Measurements from ENCODE around the gene IL1R1. TPM values are rescaled to one million over a fixed set of nuclear protein-coding genes. Genes with fewer than 3 reads are reported as not detected.

Gene IL1R1
- total RNA-seq, 1 donor from 2014 or later: 1.0 TPM

DNA sequence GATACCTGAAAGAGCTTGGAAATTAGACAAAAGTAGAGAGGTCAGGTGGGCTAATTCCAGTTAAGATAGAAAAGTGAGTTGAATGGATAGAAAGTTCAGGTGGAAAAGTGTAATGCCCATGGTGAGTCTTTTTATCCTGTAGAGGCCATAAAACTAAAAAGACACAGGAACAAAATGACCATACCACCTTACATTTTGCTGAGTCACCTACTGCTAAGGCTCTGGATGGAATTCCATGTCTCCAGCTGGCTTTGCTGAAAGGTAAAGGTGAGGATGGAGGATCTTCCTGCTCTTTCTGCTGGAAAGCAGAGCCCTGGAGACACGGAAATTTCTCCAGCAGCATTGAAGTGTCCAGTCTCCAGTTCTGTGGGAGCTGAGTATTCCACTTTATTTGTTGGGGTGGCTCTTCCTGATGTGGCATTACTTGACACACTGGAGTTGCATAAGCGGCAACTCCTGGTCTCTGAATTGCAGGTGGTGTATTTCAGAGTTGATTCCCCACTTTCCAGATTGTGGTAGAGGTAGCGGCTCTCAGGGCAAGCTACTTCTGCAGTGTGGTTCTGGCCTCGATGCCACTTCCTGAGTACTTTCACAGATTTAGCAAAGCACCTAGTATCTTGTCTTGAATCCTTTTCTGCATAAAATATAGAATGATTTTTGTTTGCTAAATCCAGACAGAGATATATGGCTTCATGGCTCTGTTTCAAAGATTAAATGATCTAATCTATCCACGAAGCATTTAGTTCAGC lies 55.0 kb downstream of the IL1R1 start:
- no peak for TF ChIP-seq CTCF (IDR thresholded peaks at IDR 0.05; ENCODE audit: unreplicated experiment)
- peaks cover 1% of the 10 kb centered on the region for H3K27me3 Mint-ChIP-seq (ENCODE audit: unreplicated experiment)
- H3K4me1 Mint-ChIP-seq (ENCODE audit: unreplicated experiment): no peaks in the 10 kb centered on the region
- no peak for DNase-seq (ENCODE audit: low spot score)
- no peak overlapping the region for H3K4me3 Mint-ChIP-seq (ENCODE audit: unreplicated experiment)
- H3K27ac Mint-ChIP-seq (ENCODE audit: unreplicated experiment): no peak overlapping the region
- no peaks in the 10 kb centered on the region for H3K36me3 Mint-ChIP-seq (ENCODE audit: low read depth, unreplicated experiment)
- no peaks in the 10 kb centered on the region for H3K9me3 Mint-ChIP-seq (ENCODE audit: unreplicated experiment)

DNA sequence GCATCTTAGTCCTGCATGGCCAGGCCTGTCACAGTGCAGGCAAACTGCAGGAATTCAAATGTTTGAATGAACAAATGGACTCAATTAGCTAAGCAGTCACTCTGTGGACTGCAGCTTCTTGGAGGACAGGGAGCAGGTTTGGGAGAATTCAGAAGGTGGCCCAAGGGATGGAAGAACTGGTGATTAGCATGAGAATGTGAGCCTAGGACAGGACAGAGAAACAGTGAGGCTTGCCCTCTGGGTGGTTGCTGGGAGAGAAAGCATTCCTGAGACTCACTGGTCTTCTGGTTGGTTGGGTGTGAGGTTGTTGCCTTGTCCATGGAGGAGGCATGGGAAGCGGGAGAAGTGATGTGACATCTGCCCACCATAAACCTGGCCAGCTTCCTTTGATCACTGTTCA lies 58.0 kb downstream of the IL1R1 start:
- no peaks in the 10 kb centered on the region for H3K9me3 Mint-ChIP-seq (ENCODE audit: unreplicated experiment)
- TF ChIP-seq CTCF (IDR thresholded peaks at IDR 0.05; ENCODE audit: unreplicated experiment): no peak
- H3K4me3 Mint-ChIP-seq (ENCODE audit: unreplicated experiment): no peak overlapping the region
- no peak overlapping the region for H3K27ac Mint-ChIP-seq (ENCODE audit: unreplicated experiment)
- H3K36me3 Mint-ChIP-seq (ENCODE audit: low read depth, unreplicated experiment): no peaks in the 10 kb centered on the region
- no peak for DNase-seq (ENCODE audit: low spot score)
- H3K4me1 Mint-ChIP-seq (ENCODE audit: unreplicated experiment): no peaks in the 10 kb centered on the region
- H3K27me3 Mint-ChIP-seq (ENCODE audit: unreplicated experiment): peaks cover 2% of the 10 kb centered on the region

DNA sequence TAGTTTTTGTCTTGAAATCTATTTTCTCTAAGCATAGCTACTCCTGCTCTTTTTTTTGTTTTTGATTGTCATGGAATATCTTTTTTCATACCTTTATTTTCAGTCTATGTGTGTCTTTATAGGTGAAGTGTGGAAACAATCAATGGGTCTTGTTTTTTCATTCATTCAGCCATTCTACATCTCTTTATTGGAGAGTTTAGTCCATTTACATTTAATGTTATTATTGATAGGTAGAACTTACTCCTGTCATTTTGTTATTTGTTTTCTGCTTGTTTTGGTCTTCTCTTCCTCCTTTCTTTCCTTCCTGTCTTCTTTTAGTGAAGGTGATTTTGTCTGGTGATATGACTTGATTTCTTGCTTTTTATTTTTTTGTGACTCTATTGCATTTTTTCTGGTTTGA lies 62.1 kb downstream of the IL1R1 start:
- no peak for TF ChIP-seq CTCF (IDR thresholded peaks at IDR 0.05; ENCODE audit: unreplicated experiment)
- peaks cover 2% of the 10 kb centered on the region for H3K27me3 Mint-ChIP-seq (ENCODE audit: unreplicated experiment)
- no peak overlapping the region for H3K27ac Mint-ChIP-seq (ENCODE audit: unreplicated experiment)
- no peaks in the 10 kb centered on the region for H3K9me3 Mint-ChIP-seq (ENCODE audit: unreplicated experiment)
- no peak overlapping the region for H3K4me3 Mint-ChIP-seq (ENCODE audit: unreplicated experiment)
- DNase-seq (ENCODE audit: low spot score): no peak
- H3K36me3 Mint-ChIP-seq (ENCODE audit: low read depth, unreplicated experiment): no peaks in the 10 kb centered on the region
- H3K4me1 Mint-ChIP-seq (ENCODE audit: unreplicated experiment): no peaks in the 10 kb centered on the region

DNA sequence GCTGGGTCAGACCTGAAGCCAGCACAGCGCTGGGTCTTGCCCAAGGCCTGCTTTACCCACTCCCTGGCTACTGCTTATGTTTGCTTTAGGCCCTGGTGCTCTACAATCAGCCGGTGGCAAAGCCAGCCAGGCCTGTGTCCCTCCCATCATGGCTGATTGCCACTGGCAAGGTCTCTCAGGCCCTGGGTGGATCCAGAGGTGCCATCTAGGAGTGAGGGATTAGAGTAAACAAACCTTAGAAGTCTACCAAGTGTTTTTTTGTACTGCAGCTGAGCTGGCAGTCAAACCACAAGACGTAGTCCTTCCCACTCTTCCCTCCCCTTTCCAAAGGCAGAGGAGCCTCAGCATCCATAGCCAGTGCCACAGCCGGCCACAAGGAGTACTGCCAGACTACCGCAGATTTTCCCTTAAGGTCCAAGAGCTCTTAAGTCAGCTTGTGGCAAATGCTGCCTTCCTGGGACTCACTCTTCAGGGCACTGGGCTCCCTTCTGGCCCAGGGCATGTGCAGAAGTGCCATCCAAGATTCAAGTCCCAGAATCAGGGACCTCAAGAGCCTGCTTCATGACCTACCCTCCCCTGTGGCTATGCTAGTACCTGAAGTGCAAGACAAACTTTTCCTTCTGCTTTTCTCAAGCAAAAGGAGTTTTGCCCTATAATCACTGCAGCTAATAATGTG lies 64.3 kb downstream of the IL1R1 start:
- H3K36me3 Mint-ChIP-seq (ENCODE audit: low read depth, unreplicated experiment): no peaks in the 10 kb centered on the region
- no peak overlapping the region for H3K4me3 Mint-ChIP-seq (ENCODE audit: unreplicated experiment)
- peaks cover 2% of the 10 kb centered on the region for H3K27me3 Mint-ChIP-seq (ENCODE audit: unreplicated experiment)
- no peaks in the 10 kb centered on the region for H3K4me1 Mint-ChIP-seq (ENCODE audit: unreplicated experiment)
- H3K27ac Mint-ChIP-seq (ENCODE audit: unreplicated experiment): no peak overlapping the region
- no peak for TF ChIP-seq CTCF (IDR thresholded peaks at IDR 0.05; ENCODE audit: unreplicated experiment)
- H3K9me3 Mint-ChIP-seq (ENCODE audit: unreplicated experiment): no peaks in the 10 kb centered on the region
- DNase-seq (ENCODE audit: low spot score): no peak

GRCh38 chr2:102208774-102209173 lies 66.2 kb downstream of the IL1R1 start:
- no peak for DNase-seq (ENCODE audit: low spot score)
- Mint-ChIP-seq H3K9me3 (ENCODE audit: unreplicated experiment) (no peaks in the 10 kb centered on the region), H3K4me3 (ENCODE audit: unreplicated experiment) (no peak overlapping the region), H3K36me3 (ENCODE audit: low read depth, unreplicated experiment) (no peaks in the 10 kb centered on the region), H3K4me1 (ENCODE audit: unreplicated experiment) (no peaks in the 10 kb centered on the region), H3K27me3 (ENCODE audit: unreplicated experiment) (peaks cover 2% of the 10 kb centered on the region), H3K27ac (ENCODE audit: unreplicated experiment) (no peak overlapping the region)
- no peak for TF ChIP-seq CTCF (IDR thresholded peaks at IDR 0.05; ENCODE audit: unreplicated experiment)
